ENCODE measurements around the gene BMX.

- TF ChIP-seq POLR2A (IDR thresholded peaks at IDR 0.05; ENCODE audit: extremely low read depth, insufficient read length): no peak
- TF ChIP-seq, protein P1, sequence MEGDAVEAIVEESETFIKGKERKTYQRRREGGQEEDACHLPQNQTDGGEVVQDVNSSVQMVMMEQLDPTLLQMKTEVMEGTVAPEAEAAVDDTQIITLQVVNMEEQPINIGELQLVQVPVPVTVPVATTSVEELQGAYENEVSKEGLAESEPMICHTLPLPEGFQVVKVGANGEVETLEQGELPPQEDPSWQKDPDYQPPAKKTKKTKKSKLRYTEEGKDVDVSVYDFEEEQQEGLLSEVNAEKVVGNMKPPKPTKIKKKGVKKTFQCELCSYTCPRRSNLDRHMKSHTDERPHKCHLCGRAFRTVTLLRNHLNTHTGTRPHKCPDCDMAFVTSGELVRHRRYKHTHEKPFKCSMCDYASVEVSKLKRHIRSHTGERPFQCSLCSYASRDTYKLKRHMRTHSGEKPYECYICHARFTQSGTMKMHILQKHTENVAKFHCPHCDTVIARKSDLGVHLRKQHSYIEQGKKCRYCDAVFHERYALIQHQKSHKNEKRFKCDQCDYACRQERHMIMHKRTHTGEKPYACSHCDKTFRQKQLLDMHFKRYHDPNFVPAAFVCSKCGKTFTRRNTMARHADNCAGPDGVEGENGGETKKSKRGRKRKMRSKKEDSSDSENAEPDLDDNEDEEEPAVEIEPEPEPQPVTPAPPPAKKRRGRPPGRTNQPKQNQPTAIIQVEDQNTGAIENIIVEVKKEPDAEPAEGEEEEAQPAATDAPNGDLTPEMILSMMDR (IDR thresholded peaks at IDR 0.05; ENCODE audit: low read depth, low read length): no peak
- TF ChIP-seq, protein P2, sequence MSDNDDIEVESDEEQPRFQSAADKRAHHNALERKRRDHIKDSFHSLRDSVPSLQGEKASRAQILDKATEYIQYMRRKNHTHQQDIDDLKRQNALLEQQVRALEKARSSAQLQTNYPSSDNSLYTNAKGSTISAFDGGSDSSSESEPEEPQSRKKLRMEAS (IDR thresholded peaks at IDR 0.05; ENCODE audit: low read depth, low read length): no peak
- TF ChIP-seq MYC (IDR thresholded peaks at IDR 0.05; ENCODE audit: low read depth, low read length): no peak
Measured at GRCh38 chrX:15504661-15505060, 4.1 kb downstream of the BMX start.
